Motor neuron (in vitro differentiated cells): ENCODE measurements around the gene CSKMT. TPM values are rescaled to one million over a fixed set of nuclear protein-coding genes. Genes with fewer than 3 reads are reported as not detected.
"Not testable (repeated sequence)": the region's sequence is repeated elsewhere in the genome, so short reads cannot be mapped to it uniquely, and the experiment has no call there.

Experiments
- ATAC-seq, 8 experiments: fragments of 200-7000 bp; cut with Tn5 transposase; replicated peaks in 6 of 8; 2 replicates each; pipeline ENCODE4 v1.8.0; 2021; ENCODE audit warnings: mild to moderate bottlenecking in 8 of 8, moderate library complexity in 8 of 8
- H3K27ac ChIP-seq, 2 donors: fragments of 250-450 bp; sonication (Bioruptor Pico); 2 replicates each; pipeline ENCODE4 v1.9.0; 2021; ENCODE audit warnings: antibody characterized with exemption in 2 of 2, mild to moderate bottlenecking in 2 of 2, moderate library complexity in 1 of 2
- H3K4me1 ChIP-seq, 2 donors: fragments of 250-450 bp; sonication (Bioruptor Pico); replicated peaks in 1 of 2; 2 replicates each; pipeline ENCODE4 v1.6.1; 2021; ENCODE audit warnings: antibody characterized with exemption in 2 of 2, mild to moderate bottlenecking in 2 of 2, moderate library complexity in 1 of 2
- H3K4me3 ChIP-seq, 5 donors: fragments of 250-450 bp; sonication (Bioruptor Pico); 2 replicates each; pipeline ENCODE4 v1.9.0; 2021; ENCODE audit warnings: antibody characterized with exemption in 5 of 5, mild to moderate bottlenecking in 5 of 5, moderate library complexity in 4 of 5
- WGBS, 10 experiments: fragments of 450-650 bp; shearing (Covaris generic); methylation state at CpG; one replicate each; pipeline ENCODE4 v1.0.0; 2022; 5-methylcytosine and 5-hydroxymethylcytosine counted together
- in situ Hi-C, 9 experiments: fragments of 400-800 bp; cut with MboI; loops; one replicate each; pipeline ENCODE4 v1.15.0; 2021; ENCODE audit warnings: low sequenced_read_pairs in 9 of 9, low pct_unique_long_range_greater_than_20kb in 2 of 9; ENCODE audit not compliant: unreplicated experiment in 9 of 9
- total RNA-seq, 8 experiments: library from RNA; unstranded; fragments of 300-600 nt; gene quantifications; 2 replicates each; pipeline versions ENCODE4 v1.2.3 to v1.2.4, GENCODE V29; 2022

CSKMT gene
- total RNA-seq, 8 experiments from 2014 or later = 25.7 to 90.2 (median 37.9) TPM

- Histone ChIP-seq H3K27ac (no peak overlapping the region), H3K4me3 (peak overlapping the region in 4 of 5 donors; percentile 2 to 96 (median 82)), H3K4me1 (peaks cover 11 to 16% of the 10 kb centered on the region in 2 donors)
- WGBS, 10 experiments = 21 to 83% (median 60%) methylated on average over 1 to 18 of the region's 32 CpGs; no CpG with 5 or more reads in 3 of the 10 experiments
- peak in 2 of 8 experiments; percentile 16 to 38 for ATAC-seq
- in situ Hi-C loops = no loop called here
These were observed 18.1 kb upstream of the CSKMT start for GRCh38 chr11:62646825-62647608.

GRCh38 chr11:62647609-62648005 is 17.5 kb upstream of the CSKMT start:
- in situ Hi-C loops = no loop called here
- H3K27ac ChIP-seq = no peak overlapping the region
- ATAC-seq = no peak
- 8 to 100% (median 83%) methylated on average over 1 to 4 of the region's 6 CpGs; no CpG with 5 or more reads in 5 of the 10 experiments for WGBS, 10 experiments
- no peak overlapping the region for H3K4me3 ChIP-seq
- H3K4me1 ChIP-seq = peaks cover 13 to 21% of the 10 kb centered on the region in 2 donors

GRCh38 chr11:62648185-62648966 is 16.7 kb upstream of the CSKMT start:
- Histone ChIP-seq H3K4me3 (no peak overlapping the region), H3K4me1 (peaks cover 13 to 21% of the 10 kb centered on the region in 2 donors), H3K27ac (no peak overlapping the region)
- in situ Hi-C loops = no loop called here
- ATAC-seq = no peak
- WGBS, 10 experiments = 33 to 100% (median 90%) methylated on average over 1 to 5 of the region's 24 CpGs; no CpG with 5 or more reads in 6 of the 10 experiments

DNA sequence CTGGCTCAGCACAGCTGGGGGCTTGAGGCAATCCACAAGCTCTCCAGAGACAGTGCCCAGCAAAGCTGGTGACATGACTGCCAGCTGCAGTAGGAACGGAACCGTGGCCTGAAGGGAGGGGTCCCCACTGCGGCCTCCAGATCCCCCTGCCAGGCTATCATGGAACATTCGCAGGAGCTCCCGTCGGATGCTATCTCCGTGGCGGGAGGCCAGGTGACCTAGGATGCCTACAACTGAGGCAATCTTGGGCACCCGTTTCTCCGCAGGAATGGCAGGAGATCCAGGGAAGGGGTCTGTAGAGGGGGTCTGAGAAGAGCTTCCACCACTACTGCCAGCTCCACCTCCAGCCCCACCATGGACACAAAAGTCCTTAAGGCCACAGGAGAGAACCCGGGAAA is 16.1 kb upstream of the CSKMT start:
- in situ Hi-C loops = no loop called here
- Histone ChIP-seq H3K4me1 (peaks cover 13 to 21% of the 10 kb centered on the region in 2 donors), H3K27ac (no peak overlapping the region), H3K4me3 (no peak overlapping the region)
- 97 to 100% methylated on average over 2 to 8 of the region's 11 CpGs; no CpG with 5 or more reads in 8 of the 10 experiments for WGBS, 10 experiments
- no peak for ATAC-seq

DNA sequence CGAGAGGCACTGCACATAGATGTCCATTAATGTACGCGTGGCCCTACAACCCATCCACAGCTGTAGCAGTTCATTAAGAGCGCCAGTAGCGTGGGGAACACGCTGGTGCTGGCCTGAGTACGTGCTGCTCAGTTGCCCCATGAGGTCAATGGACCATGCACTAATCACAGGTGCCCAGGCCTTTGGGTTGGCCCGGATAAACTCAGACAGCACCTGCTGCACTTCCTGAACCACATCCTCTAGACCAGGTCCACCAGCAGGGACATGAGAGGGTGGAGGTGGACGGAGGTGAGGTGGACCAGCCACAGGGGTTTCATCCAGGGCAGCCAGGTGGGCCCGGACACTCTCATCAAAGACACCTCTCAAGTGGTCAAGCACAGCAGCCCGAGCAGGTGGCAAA is 15.6 kb upstream of the CSKMT start:
- H3K4me3 ChIP-seq = no peak overlapping the region
- no peak for ATAC-seq
- in situ Hi-C loops = no loop called here
- WGBS, 10 experiments = 80 to 100% (median 100%) methylated on average over 1 to 4 of the region's 11 CpGs; no CpG with 5 or more reads in 6 of the 10 experiments
- H3K27ac ChIP-seq = no peak overlapping the region
- H3K4me1 ChIP-seq = peaks cover 13 to 21% of the 10 kb centered on the region in 2 donors

GRCh38 chr11:62650283-62650682 is 14.8 kb upstream of the CSKMT start:
- in situ Hi-C loops, H3K27ac ChIP-seq, H3K4me3 ChIP-seq, ATAC-seq: not testable (repeated sequence)
- H3K4me1 ChIP-seq = peaks cover 10 to 16% of the 10 kb centered on the region in 2 donors
- WGBS, 10 experiments = 100% methylated on average over 1 to 2 of the region's 12 CpGs; no CpG with 5 or more reads in 5 of the 10 experiments

DNA sequence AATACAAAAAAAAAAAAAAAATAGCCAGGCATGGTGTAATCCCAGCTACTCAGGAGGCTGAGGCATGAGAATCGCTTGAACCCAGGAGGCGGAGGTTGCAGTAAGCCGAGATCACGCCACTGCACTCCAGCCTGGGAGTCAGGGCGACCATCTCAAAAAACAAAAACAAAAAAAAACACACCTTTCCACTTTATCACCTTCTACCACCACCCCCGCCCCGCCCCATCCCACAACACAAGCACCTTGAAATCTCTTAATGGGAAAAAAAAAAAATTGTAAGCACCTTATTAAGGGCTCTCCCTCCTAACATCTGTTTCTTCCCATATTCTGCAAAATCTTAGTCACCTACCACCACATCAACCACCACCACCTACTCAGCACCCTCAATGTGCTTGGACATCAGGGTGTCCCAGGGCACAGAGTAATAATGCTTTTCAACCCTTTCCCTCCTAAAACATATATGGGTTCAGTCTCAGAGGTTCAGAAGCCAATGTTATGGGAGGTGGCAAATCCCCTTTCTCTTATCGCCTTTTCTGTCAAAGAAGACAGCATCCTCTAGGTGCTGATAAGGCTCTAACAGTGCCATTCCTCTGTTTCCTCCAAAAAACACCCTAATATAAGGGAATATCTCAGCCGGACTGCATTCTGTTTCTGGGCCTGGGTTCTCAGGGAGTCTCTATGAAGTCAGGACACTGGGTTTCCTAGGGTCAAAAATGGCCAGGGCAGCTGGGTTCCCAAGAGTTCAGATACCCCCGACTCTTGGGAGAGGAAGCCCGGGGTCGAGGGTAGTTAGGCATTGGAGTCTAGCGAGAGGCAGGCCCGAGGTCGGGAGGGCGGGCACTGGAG is 12.7 kb upstream of the CSKMT start:
- in situ Hi-C loops = no loop called here
- 0 to 59% (median 33%) methylated on average over 1 to 9 of the region's 16 CpGs; no CpG with 5 or more reads in 3 of the 10 experiments for WGBS, 10 experiments
- no peak for ATAC-seq

GRCh38 chr11:62654297-62654696 is 10.8 kb upstream of the CSKMT start:
- ATAC-seq = no peak
- H3K4me1 ChIP-seq = peaks cover 3 to 7% of the 10 kb centered on the region in 2 donors
- WGBS, 10 experiments = 40 to 100% (median 93%) methylated on average over 1 to 10 of the region's 11 CpGs; no CpG with 5 or more reads in 4 of the 10 experiments
- in situ Hi-C loops = no loop called here
- no peak overlapping the region for H3K4me3 ChIP-seq
- H3K27ac ChIP-seq = no peak overlapping the region

More for the DNA sequence above, 12.7 kb upstream of the CSKMT start:
- peak overlapping the region; percentile 89 to 91 for H3K27ac ChIP-seq
- H3K4me3 ChIP-seq = peak overlapping the region; percentile 93 to 100 (median 99)
- peaks cover 3 to 7% of the 10 kb centered on the region in 2 donors for H3K4me1 ChIP-seq

DNA sequence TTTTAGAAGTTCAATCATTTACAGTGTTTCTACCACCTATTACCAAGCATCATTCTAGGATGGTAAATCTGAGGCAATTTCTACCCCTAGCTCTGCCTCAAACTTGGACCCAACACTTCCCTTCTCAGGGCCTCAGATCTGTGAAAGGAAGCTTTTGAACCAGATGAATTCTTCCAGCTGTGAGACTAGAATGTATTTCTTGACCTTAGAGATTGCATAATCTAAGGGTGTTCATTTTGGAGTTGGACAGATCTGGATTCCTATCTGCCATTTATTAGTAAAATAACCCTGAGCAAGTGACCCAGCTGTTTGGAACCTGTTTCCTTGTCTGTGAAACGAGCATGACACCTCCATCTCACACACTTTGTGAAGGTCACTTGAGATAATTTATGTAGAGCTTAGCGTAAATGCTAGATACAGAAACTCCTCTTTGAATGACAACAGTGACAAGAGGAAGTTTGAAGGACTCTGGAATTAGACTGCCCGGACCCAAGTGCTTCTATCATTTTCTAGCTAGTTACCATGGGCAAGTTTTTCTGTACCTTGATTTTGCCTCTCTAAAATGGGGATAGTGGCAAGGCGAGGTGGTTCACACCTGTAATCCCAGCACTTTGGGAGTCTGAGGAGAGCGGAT is 8.2 kb upstream of the CSKMT start:
- 39 to 83% (median 58%) methylated on average over 1 to 4 of the region's 5 CpGs; no CpG with 5 or more reads in 2 of the 10 experiments for WGBS, 10 experiments
- no peak overlapping the region for H3K4me3 ChIP-seq
- no peak for ATAC-seq
- H3K27ac ChIP-seq = no peak overlapping the region
- in situ Hi-C loops = no loop called here
- H3K4me1 ChIP-seq = peaks cover 3 to 5% of the 10 kb centered on the region in 2 donors

DNA sequence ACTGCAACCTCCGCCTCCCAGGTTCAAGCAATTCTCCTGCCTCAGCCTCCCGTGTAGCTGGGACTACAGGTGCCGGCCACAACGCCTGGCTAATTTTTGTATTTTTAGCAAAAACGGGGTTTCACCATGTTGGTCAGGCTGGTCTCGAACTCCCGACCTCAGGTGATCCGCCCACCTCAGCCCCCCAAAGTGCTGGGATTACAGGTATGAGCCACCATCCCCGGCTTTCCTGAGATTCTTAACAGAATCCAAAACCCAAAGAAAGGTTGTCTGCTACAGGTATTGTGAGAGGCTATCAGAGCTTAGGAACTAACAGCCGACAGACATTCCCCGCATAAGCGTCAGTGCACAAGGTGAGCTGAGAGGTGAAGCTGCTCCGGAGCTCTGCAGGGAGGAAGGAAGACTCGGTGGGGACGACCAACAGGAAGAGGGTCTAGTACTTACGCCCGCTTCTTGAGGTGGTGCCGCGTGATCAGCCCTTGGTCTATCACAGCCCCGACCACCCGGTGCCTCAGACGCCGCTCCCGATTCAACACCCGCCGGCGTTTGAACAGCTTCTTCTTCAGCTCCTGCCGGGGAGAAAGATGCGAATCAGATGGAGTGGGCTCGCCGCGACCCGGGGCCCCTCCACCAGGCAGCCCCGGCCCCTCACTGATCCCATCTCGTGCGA is 572 bp upstream of the CSKMT start:
- in situ Hi-C loops = no loop called here
- 0 to 8% (median 0%) methylated on average over 1 to 22 of the region's 36 CpGs; no CpG with 5 or more reads in 2 of the 10 experiments for WGBS, 10 experiments
- H3K27ac ChIP-seq = peak overlapping the region; percentile 71 to 77

GRCh38 chr11:62665599-62666258 is 617 bp downstream of the CSKMT start:
- in situ Hi-C loops = no loop called here
- peak; percentile 6 to 53 (median 45) for ATAC-seq
- Histone ChIP-seq H3K4me3 (peak overlapping the region; percentile 63 to 87 (median 70)), H3K27ac (peak overlapping the region; percentile 57 to 69), H3K4me1 (peaks cover 17 to 19% of the 10 kb centered on the region in 2 donors)
- WGBS, 10 experiments = 0 to 5% (median 0%) methylated on average over 4 to 10 of the region's 39 CpGs; no CpG with 5 or more reads in 5 of the 10 experiments

More for the DNA sequence above, 572 bp upstream of the CSKMT start:
- Histone ChIP-seq H3K4me1 (peaks cover 14 to 16% of the 10 kb centered on the region in 2 donors), H3K4me3 (peak overlapping the region; percentile 63 to 87 (median 70))
- ATAC-seq = peak; percentile 15 to 58 (median 40)
